A549 (cell line): Measurements from ENCODE around the gene PPM1H.

Experiments
- ESRRA ChIP-seq: fragments of 150-350 bp; IDR thresholded peaks from 2 replicates; pipeline ENCODE4 v1.6.1; 2014; ENCODE audit warnings: mild to moderate bottlenecking, low read length, borderline replicate concordance
- NR3C1 ChIP-seq: fragments of >200 bp; sonication (Bioruptor Twin); formaldehyde crosslinking; IDR thresholded peaks from 3 replicates; pipeline ENCODE4 v1.6.1; 2017
- POLR2A ChIP-seq: IDR thresholded peaks from 2 replicates; pipeline ENCODE4 v1.6.1; 2012; ENCODE audit warnings: mild to moderate bottlenecking, low read length
- RCOR1 ChIP-seq: fragments of 150-350 bp; IDR thresholded peaks from 2 replicates; pipeline ENCODE4 v1.6.1; 2014; ENCODE audit warnings: antibody characterized with exemption, low read length, low read depth
- RFX5 ChIP-seq: fragments of 450-650 bp; IDR thresholded peaks from 2 replicates; pipeline ENCODE4 v1.7.1; 2014; ENCODE audit warnings: antibody characterized with exemption, mild to moderate bottlenecking, moderate library complexity
- RNF2 ChIP-seq: fragments of 200-600 bp; sonication (generic); IDR thresholded peaks from 2 replicates; pipeline ENCODE4 v1.6.1; 2016; ENCODE audit warnings: low read depth, mild to moderate bottlenecking, antibody characterized with exemption, moderate library complexity, borderline replicate concordance
- TF ChIP-seq, protein P1 (sequence below): IDR thresholded peaks from 2 replicates; pipeline ENCODE4 v1.6.1; 2012
- TF ChIP-seq, protein P2 (sequence below): fragments of >200 bp; sonication (Bioruptor Twin); formaldehyde crosslinking; IDR thresholded peaks from 3 replicates; pipeline ENCODE4 v1.5.1; 2016
- TF ChIP-seq, protein P3 (sequence below): fragments of 450-650 bp; IDR thresholded peaks from 2 replicates; pipeline ENCODE4 v1.6.1; 2014; ENCODE audit warnings: antibody characterized with exemption

DNA sequence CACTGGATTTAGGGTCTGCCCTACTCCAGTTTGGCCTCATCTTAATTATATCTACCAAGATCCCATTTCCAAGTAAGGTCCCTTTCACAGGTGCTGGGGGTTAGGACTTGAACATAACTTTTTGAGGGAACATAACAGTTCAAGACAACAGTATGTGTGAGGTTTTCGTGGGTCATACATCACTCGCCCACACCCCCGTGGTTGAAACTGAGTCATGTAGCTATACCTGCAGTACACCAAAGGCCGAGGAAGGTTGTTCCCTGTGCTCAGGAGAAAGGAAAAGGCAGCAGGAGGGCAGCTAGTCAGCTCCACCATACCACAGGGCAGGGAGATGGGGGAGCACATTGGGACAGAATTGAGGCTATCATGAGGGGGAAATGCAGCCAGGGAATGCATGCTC is 167.0 kb downstream of the PPM1H start:
- TF ChIP-seq, protein P1, sequence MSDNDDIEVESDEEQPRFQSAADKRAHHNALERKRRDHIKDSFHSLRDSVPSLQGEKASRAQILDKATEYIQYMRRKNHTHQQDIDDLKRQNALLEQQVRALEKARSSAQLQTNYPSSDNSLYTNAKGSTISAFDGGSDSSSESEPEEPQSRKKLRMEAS, result no peak
- TF ChIP-seq NR3C1 (no peak), RNF2 (no peak), ESRRA (no peak), POLR2A (no peak), RCOR1 (no peak), RFX5 (no peak)
- TF ChIP-seq, protein P2, sequence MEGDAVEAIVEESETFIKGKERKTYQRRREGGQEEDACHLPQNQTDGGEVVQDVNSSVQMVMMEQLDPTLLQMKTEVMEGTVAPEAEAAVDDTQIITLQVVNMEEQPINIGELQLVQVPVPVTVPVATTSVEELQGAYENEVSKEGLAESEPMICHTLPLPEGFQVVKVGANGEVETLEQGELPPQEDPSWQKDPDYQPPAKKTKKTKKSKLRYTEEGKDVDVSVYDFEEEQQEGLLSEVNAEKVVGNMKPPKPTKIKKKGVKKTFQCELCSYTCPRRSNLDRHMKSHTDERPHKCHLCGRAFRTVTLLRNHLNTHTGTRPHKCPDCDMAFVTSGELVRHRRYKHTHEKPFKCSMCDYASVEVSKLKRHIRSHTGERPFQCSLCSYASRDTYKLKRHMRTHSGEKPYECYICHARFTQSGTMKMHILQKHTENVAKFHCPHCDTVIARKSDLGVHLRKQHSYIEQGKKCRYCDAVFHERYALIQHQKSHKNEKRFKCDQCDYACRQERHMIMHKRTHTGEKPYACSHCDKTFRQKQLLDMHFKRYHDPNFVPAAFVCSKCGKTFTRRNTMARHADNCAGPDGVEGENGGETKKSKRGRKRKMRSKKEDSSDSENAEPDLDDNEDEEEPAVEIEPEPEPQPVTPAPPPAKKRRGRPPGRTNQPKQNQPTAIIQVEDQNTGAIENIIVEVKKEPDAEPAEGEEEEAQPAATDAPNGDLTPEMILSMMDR, result no peak
- TF ChIP-seq, protein P3, sequence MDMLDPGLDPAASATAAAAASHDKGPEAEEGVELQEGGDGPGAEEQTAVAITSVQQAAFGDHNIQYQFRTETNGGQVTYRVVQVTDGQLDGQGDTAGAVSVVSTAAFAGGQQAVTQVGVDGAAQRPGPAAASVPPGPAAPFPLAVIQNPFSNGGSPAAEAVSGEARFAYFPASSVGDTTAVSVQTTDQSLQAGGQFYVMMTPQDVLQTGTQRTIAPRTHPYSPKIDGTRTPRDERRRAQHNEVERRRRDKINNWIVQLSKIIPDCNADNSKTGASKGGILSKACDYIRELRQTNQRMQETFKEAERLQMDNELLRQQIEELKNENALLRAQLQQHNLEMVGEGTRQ, result no peak
